Effector CD8-positive, alpha-beta T cell (primary cell): ENCODE data around the gene ZFP92.
A peak's percentile ranks its signal among the peaks of the same experiment; 100 is the strongest.

Experiments used
- DNase-seq: peaks from one replicate; lab custom pipeline; 2025; lab: John Stamatoyannopoulos, UW

Gene ZFP92

GRCh38 chrX:153456161-153456560 lies 44.9 kb downstream of the ZFP92 start:
- no peak for DNase-seq

GRCh38 chrX:153456704-153457103 lies 45.4 kb downstream of the ZFP92 start:
- DNase-seq, result no peak

GRCh38 chrX:153457136-153457825 lies 46.0 kb downstream of the ZFP92 start:
- DNase-seq, result no peak

GRCh38 chrX:153457827-153458466 lies 46.7 kb downstream of the ZFP92 start:
- no peak for DNase-seq

- no peak for DNase-seq
Measured at GRCh38 chrX:153458476-153458875, 47.2 kb downstream of the ZFP92 start.

- no peak for DNase-seq
Measured at GRCh38 chrX:153459986-153460385, 48.7 kb downstream of the ZFP92 start.

GRCh38 chrX:153460826-153461225 lies 49.6 kb downstream of the ZFP92 start:
- DNase-seq, result peak; percentile 1
